AG04450 (cell line): ENCODE results near the gene MUC5AC. TPM values are rescaled to one million over a fixed set of nuclear protein-coding genes. Genes with fewer than 3 reads are reported as not detected.

Experiments
- CTCF ChIA-PET: fragments of 300-600, 350-600 bp; formaldehyde crosslinking; extraction: SDS; loops from one replicate; lab custom pipeline; 2022; ENCODE audit warnings: antibody characterized with exemption, inconsistent platforms; lab: Charles Lee
- POLR2A ChIA-PET: fragments of 350-600 bp; formaldehyde crosslinking; extraction: SDS; loops from one replicate; lab custom pipeline; 2021; ENCODE audit warnings: antibody characterized with exemption, inconsistent platforms; lab: Yijun Ruan, JAX
- DNase-seq: peaks from one replicate; pipeline ENCODE4 v3.0.0-alpha.2; 2011; ENCODE audit warnings: low read depth, low spot score
- H3K27ac ChIP-seq: one replicate; pipeline ENCODE4 v1.5.1; 2012; ENCODE audit warnings: low read depth, low read length, control low read depth
- H3K27me3 ChIP-seq: one replicate; pipeline ENCODE4 v1.6.0; 2012; ENCODE audit warnings: low read length; ENCODE audit not compliant: control insufficient read depth, insufficient read depth
- H3K4me3 ChIP-seq: 2 replicates; pipeline ENCODE4 v1.5.1; 2011; ENCODE audit warnings: mild to moderate bottlenecking, low read depth, low read length, control low read depth
- H3K9me3 ChIP-seq: 2 replicates; pipeline ENCODE4 v1.5.1; 2012; ENCODE audit warnings: low read length; ENCODE audit not compliant: control insufficient read depth, insufficient read depth
- polyA plus RNA-seq: library from polyadenylated mRNA; depleted of rRNA; stranded (reverse); fragments of >200 nt; gene quantifications from 2 replicates; pipeline ENCODE4 v1.2.3, GENCODE V29; 2011
- TF ChIP-seq, protein P1 (sequence below): IDR thresholded peaks from 2 replicates; pipeline ENCODE4 v1.5.1; 2011; ENCODE audit warnings: low read depth, low read length, control low read depth, inconsistent platforms

MUC5AC gene
- polyA plus RNA-seq, 1 experiment = 0.01 TPM

DNA sequence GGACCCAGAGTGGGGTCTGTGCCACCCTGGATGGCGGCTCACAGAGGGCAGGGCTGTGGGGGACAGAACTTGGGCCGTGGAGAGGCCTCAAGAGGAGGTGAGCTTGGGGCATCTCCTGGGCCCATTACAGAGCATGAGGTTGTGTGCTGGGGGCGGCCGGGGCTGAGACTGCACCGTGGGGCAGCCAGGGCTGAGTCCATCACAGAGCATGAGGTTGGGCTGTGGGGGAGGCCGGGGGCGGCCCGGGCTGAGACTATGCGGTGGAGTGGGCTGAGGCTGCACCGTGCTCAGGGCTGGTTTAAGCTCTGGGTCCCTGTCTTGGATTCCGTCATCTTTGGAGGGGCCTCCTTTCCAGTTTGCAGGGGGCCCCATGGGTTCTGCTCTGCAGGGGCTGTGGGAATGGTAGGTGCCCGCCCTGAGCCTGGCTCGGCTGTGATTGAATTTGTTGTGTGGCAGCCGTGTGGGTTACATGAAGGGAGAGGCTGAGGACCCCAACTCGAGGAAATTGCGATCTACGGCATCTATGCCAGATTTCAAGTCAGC lies 38.1 kb upstream of the MUC5AC start:
- Histone ChIP-seq H3K9me3 (peaks cover 14% of the 10 kb centered on the region; the same call in 1 of the 2 replicates), H3K27me3 (peaks cover 18% of the 10 kb centered on the region), H3K27ac (no peak overlapping the region), H3K4me3 (no peak overlapping the region)
- TF ChIP-seq, protein P1, sequence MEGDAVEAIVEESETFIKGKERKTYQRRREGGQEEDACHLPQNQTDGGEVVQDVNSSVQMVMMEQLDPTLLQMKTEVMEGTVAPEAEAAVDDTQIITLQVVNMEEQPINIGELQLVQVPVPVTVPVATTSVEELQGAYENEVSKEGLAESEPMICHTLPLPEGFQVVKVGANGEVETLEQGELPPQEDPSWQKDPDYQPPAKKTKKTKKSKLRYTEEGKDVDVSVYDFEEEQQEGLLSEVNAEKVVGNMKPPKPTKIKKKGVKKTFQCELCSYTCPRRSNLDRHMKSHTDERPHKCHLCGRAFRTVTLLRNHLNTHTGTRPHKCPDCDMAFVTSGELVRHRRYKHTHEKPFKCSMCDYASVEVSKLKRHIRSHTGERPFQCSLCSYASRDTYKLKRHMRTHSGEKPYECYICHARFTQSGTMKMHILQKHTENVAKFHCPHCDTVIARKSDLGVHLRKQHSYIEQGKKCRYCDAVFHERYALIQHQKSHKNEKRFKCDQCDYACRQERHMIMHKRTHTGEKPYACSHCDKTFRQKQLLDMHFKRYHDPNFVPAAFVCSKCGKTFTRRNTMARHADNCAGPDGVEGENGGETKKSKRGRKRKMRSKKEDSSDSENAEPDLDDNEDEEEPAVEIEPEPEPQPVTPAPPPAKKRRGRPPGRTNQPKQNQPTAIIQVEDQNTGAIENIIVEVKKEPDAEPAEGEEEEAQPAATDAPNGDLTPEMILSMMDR = no peak
- ChIA-PET CTCF (no interaction called here), POLR2A (no interaction called here)
- DNase-seq = no peak

DNA sequence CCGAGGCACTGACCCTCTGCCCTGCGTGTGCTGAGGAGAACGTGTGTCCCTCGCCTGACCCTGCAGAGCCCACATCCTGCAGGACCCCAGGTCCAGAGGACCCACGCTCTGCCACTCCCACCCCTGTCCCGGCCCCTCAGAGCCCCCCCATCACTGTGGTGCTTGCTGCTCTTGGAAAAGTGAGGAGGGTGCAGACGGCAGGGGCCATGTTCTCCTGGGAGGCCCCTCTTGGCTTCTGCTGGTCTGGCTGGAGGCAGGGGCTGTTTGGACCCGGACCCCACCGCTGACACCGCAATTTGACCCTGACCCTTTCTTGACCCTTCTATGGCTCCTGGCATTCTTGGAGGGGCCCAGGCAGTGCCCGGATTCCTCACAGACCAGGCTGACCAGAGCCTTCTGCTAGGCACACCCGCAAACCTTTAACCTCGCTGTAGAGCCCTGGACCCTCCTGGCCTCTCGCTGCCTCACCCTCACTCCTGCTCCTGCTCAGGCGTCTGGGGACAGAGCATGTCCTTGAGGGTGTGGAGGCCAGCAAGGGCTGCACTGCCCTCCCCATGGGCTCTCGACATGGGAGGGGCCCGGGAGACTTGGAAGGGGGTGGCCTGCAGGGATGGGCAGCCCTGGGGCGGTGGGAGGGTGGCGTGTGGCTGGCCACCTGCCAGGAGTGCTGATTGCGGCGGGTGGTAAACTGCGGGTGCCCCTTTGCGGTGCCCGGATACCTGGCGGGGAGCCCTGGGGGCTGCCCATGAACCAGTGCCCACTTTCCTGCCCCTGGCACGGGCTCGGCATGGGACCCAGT lies 37.0 kb upstream of the MUC5AC start:
- ChIA-PET POLR2A (no interaction called here), CTCF (no interaction called here)
- Histone ChIP-seq H3K9me3 (peaks cover 15% of the 10 kb centered on the region; the same call in 1 of the 2 replicates), H3K4me3 (no peak overlapping the region), H3K27ac (no peak overlapping the region), H3K27me3 (peaks cover 18% of the 10 kb centered on the region)
- TF ChIP-seq, protein P1 = no peak
- DNase-seq = no peak

DNA sequence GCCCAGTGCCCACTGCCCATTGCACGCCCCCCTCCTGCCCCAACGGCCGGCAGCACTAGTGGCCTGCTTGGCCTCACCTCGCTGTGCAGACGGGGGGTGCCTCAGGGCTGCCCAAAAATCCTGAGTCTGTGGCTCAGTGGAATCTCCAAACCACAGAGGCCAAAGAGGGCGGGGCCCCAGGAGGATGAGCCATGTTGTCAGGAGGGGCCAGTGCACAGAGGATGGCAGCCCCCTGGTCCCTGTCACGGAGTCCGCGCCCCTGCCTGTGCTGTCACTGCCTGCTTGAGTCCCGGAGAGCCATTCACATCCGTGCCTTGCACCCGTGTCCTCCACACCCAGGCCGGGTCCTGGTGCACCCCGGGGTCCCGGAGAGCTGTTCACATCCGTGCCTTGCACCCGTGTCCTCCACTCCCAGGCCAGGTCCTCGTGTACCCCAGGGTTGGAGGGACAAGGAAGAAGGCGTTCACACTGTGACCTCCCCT lies 36.4 kb upstream of the MUC5AC start:
- CTCF ChIA-PET = no interaction called here
- H3K4me3 ChIP-seq = no peak overlapping the region

DNA sequence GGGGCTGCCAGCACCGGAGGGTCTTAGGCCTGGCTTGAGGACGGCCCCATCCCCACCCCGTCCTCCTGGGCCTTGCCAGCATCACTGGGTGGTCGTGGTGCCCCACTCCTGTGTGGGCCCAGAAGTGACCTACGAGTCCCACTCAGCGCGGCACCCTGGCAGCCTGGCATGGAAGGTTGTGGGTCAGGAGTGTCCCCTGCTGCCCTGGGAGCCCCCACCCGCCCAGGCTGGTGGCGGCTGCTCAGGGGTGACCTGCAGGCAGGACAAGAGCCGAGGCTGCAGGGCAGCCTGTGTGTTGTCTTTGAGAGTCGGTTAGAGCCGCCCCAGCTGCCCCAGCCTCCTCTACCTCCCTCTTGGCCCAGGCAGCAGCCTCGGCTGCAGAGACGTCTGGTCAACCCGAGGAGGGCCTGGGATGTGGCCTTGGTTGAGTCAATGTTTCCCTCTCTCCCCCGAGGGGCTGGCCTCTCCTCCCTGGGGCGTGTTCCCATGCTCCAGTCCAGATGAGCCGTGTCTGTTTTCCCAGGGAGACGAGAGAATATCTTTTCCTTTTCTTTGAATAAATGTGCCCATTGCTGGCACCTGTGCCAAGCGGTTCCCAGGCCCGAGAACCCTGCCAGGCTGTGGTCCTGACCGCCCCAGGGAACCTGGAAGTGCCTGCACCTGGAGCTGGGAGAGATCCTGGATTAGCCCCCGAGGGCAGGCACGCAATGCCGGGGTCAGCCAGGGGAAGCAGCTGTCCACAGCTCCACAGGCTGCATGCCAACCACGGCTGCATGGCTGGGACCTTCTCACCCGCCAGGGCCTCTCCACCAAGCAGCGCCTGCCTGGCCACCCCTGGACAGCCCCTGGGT lies 35.7 kb upstream of the MUC5AC start:
- Histone ChIP-seq H3K9me3 (peaks cover 18% of the 10 kb centered on the region; the same call in 1 of the 2 replicates), H3K4me3 (no peak overlapping the region), H3K27ac (no peak overlapping the region), H3K27me3 (peaks cover 15% of the 10 kb centered on the region)
- DNase-seq = no peak
- TF ChIP-seq, protein P1 = no peak
- POLR2A ChIA-PET = no interaction called here
- CTCF ChIA-PET = no interaction called here

More for the DNA sequence above, 36.4 kb upstream of the MUC5AC start:
- peaks cover 18% of the 10 kb centered on the region; the same call in 1 of the 2 replicates for H3K9me3 ChIP-seq
- H3K27me3 ChIP-seq = peaks cover 18% of the 10 kb centered on the region
- no peak for DNase-seq
- TF ChIP-seq, protein P1 = no peak
- POLR2A ChIA-PET = no interaction called here
- H3K27ac ChIP-seq = no peak overlapping the region
